GM19238 (cell line): ENCODE data around the gene OR5T2.
"Not testable (repeated sequence)": the region's sequence is repeated elsewhere in the genome, so short reads cannot be mapped to it uniquely, and the experiment has no call there.

Experiments used
- DNase-seq: peaks from one replicate; pipeline ENCODE4 v3.0.0; 2011; ENCODE audit warnings: low spot score; ENCODE audit not compliant: insufficient read length

Gene OR5T2

DNA sequence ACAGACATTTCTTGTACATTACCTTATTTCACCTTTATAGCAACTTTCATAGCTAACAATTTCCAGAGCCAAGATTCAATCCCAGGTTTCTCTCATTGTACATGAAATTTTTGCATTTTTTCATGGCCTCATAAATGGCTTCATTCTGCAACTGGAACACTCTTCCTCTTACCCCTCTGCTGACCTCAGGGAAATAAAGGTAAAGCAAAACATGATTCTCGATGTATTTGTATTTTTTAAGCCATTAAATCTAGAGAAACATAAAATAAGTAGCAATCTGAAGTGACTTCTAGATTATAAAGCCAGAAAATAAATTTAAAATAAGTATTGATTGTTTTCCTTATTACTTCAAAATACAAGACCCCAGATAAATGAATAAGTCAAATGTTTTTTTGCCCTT is at the start of gene OR5T2:
TSS of gene OR5T2 (minus strand) at position 101 of the 400 bp plus-strand sequence. CDS start 1,193 bp downstream, outside the sequence.
- DNase-seq, result no peak

- DNase-seq, result no peak
Observed at GRCh38 chr11:56273854-56274253, 39.8 kb upstream of the OR5T2 start, which contains the start of gene OR5T1. OR5T1 (plus strand) TSS chr11:56274154; CDS start chr11:56275639, 1,485 bp downstream.

DNA sequence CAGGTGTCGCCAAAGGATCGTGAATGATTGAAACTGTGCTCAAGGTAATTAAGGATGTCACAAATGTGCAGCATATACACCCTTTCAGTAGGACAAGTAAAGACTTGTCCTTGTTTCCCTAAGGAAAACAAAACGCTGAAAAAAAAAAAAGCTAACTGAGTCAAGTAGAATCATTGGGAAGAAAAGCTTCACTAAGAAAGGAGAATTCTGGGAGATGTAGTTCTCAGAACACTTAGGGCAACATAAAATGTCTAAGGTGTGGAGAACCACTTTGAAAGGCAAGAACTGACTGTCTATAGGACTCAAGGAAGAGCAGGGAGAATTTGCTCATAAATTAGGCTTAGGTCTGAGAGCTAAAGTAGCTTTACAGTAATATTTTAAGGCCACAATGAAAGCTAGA is 37.0 kb upstream of the OR5T2 start:
- DNase-seq, result no peak

DNA sequence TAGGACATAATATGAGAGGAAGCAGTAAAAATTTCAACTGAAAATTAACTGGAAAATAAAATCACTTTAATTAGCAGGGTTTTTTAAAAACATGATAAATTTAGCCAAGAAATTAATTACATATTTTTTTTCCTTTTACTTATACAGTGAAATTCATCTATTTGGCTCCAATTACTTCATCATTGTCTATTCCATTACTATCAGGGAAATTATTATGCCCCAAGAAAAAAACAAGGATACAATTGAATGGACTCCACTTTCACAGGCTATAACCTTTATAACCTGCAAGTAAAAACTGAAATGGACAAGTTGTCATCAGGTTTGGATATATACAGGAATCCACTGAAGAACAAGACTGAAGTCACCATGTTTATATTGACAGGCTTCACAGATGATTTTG is 17.9 kb upstream of the OR5T2 start, which contains the start of gene OR5T3:
TSS of gene OR5T3 (plus strand) at position 301 of the 400 bp plus-strand sequence. CDS start at position 301, 0 bp downstream.
- DNase-seq, result no peak

GRCh38 chr11:56219735-56220134 is 14.3 kb downstream of the OR5T2 start:
- DNase-seq, result not testable (repeated sequence)

GRCh38 chr11:56214537-56214936 is 19.5 kb downstream of the OR5T2 start:
- no peak for DNase-seq

GRCh38 chr11:56207790-56208189 is 26.3 kb downstream of the OR5T2 start:
- no peak for DNase-seq

DNA sequence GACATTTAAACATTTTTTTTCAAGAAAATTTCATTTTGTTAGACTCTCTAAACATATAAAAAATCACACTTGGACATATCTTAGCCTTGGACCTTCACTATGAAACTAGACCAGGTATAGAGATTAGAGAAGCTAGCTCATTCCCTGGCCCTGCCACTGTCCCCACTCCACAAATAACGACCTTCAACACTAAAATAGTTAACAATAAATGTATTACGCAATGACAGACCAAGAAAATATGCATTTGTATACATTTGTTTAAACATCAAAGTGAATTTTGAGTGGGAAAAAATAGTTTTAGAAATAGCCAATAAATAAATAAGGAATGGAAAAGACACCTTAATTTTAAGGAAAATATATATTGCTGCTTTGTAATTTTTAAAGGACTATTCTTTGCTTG is 36.7 kb downstream of the OR5T2 start:
- no peak for DNase-seq

DNA sequence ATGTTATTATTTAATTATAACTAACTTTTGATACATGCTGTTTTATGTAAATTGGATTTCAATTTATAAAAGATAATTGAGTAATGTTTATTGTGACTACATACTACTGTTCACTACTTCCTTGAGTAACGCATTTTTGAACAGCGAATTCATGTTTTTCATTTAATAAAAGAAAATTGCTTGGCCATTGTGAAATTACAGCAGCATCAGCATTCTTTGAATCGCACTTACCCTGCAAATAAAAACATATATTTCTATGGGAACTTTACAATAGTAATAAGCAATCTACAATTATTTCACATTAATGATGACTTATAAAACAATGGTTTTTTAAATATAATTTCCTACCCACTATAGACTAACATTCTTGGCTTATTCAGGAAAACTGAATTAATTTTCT is 37.4 kb downstream of the OR5T2 start:
- DNase-seq, result no peak

DNA sequence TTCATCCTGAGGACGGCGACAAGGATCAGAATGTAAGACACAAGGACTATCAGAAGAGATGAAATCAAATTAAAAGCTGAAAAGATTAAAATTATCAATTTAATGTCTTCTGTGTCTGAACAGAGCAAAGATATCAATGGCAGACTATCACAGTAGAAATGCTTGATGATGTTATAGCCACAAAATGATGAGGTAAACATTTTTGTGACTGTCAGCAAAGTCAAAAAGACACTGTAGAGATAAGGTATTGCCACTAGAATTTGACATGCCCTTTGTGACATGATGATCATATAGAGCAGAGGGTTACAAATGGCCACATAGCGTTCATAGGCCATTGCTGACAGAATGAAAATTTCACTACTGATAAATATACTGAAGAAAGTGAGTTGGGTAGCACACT is 45.5 kb downstream of the OR5T2 start:
- DNase-seq, result no peak

GRCh38 chr11:56183459-56183858 is 50.6 kb downstream of the OR5T2 start:
- no peak for DNase-seq
